Prostate gland (tissue), 2 donors: ENCODE data around the gene SLC6A20. TPM values are rescaled to one million over a fixed set of nuclear protein-coding genes. Genes with fewer than 3 reads are reported as not detected.

ENCODE experiments used
- DNase-seq: peaks from one replicate; pipeline ENCODE4 v3.0.0-alpha.2; 2019; ENCODE audit warnings: low spot score
- H3K27ac ChIP-seq, 2 donors: fragments of 200-600 bp; sonication (generic); 2 replicates each; pipeline ENCODE4 v1.5.1; 2017 to 2019
- H3K27me3 ChIP-seq: fragments of 200-600 bp; sonication (generic); replicated peaks from 2 replicates; pipeline ENCODE4 v1.5.1; 2019; ENCODE audit not compliant: insufficient read depth
- H3K36me3 ChIP-seq, 2 donors: fragments of 200-600 bp; sonication (generic); 1 replicate in 1 of 2; 2 replicates in 1 of 2; pipeline versions ENCODE4 v1.5.1 to v1.8.1; 2017 to 2019
- H3K4me1 ChIP-seq: fragments of 200-600 bp; sonication (generic); replicated peaks from 2 replicates; pipeline ENCODE4 v1.5.1; 2019
- H3K4me3 ChIP-seq, 2 donors: fragments of 200-600 bp; sonication (generic); 2 replicates each; pipeline ENCODE4 v1.5.1; 2017 to 2019
- H3K9me3 ChIP-seq: fragments of 200-600 bp; sonication (generic); 2 replicates; pipeline ENCODE4 v1.5.1; 2017
- POLR2A ChIP-seq: fragments of 450-650 bp; IDR thresholded peaks from one replicate; pipeline ENCODE4 v1.6.1; 2016; ENCODE audit warnings: antibody characterized with exemption, mild to moderate bottlenecking
- POLR2AphosphoS5 ChIP-seq: sonication (generic); formaldehyde crosslinking; IDR thresholded peaks from one replicate; pipeline ENCODE4 v1.6.1; 2017; ENCODE audit warnings: antibody characterized with exemption
- WGBS: methylation state at CpG from one replicate; pipeline ENCODE4 v1.1.5; 2018; 5-methylcytosine and 5-hydroxymethylcytosine counted together
- intact Hi-C: fragments of 100-400 bp; cut with DNase I; formaldehyde crosslinking; loops from one replicate; pipeline ENCODE4 v1.14.2; 2022
- total RNA-seq, 2 donors: library from RNA; depleted of rRNA; stranded (reverse); fragments of >200 nt; gene quantifications; one replicate each; pipeline ENCODE4 v1.1.0, GENCODE V29; 2016
- TF ChIP-seq, protein P1 (sequence below), 4 experiments: fragments of 200-600 bp in 2 of 4; fragments of 450-650 bp in 2 of 4; sonication (generic) in 2 of 4; IDR thresholded peaks; 1 replicate in 3 of 4; 2 replicates in 1 of 4; pipeline ENCODE4 v1.5.1; 2016 to 2019; ENCODE audit warnings: antibody characterized with exemption in 4 of 4, mild to moderate bottlenecking in 2 of 4, moderate library complexity in 2 of 4

The SLC6A20 gene
- total RNA-seq, 2 donors from 2014 or later, result 1.6 TPM; not detected in 1

DNA sequence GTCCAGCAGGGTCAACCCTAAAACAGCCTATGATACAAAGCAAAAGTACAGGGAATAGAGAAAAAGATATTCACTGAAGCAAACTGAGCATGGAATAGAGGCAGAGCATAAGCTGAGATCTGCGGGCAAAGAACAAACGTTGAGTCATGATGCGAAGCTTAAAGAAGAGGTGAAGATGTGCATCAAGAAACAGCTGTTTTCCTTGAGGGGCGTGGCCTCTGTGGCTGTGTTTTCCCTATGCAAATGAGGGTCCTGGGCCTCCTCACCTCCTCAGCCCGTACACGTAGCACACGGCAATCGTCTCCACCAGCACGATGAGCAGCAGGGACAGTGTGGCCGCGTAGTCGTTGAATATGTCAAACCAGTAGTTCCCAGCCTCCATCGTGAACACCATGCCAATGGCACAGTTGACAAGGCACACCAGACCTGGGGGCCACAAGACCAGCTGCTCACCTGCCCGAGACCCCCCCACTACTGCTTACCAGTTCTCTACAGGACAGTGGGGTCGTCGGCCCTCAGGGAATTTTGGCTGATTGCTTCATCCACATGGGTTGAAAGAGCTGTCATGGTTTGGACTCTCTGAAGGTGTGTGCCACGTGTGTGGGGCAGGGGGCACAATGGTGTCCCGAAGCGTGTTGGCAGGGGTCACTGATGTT is 33.6 kb downstream of the SLC6A20 start:
- DNase-seq, result no peak
- no peaks in the 10 kb centered on the region for H3K36me3 ChIP-seq
- no peak overlapping the region for H3K4me3 ChIP-seq
- H3K27me3 ChIP-seq, result no peaks in the 10 kb centered on the region
- TF ChIP-seq POLR2AphosphoS5 (no peak), POLR2A (no peak)
- TF ChIP-seq, protein P1, sequence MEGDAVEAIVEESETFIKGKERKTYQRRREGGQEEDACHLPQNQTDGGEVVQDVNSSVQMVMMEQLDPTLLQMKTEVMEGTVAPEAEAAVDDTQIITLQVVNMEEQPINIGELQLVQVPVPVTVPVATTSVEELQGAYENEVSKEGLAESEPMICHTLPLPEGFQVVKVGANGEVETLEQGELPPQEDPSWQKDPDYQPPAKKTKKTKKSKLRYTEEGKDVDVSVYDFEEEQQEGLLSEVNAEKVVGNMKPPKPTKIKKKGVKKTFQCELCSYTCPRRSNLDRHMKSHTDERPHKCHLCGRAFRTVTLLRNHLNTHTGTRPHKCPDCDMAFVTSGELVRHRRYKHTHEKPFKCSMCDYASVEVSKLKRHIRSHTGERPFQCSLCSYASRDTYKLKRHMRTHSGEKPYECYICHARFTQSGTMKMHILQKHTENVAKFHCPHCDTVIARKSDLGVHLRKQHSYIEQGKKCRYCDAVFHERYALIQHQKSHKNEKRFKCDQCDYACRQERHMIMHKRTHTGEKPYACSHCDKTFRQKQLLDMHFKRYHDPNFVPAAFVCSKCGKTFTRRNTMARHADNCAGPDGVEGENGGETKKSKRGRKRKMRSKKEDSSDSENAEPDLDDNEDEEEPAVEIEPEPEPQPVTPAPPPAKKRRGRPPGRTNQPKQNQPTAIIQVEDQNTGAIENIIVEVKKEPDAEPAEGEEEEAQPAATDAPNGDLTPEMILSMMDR (IDR thresholded peaks at IDR 0.05), result no peak
- H3K27ac ChIP-seq, result no peak overlapping the region
- no peaks in the 10 kb centered on the region for H3K4me1 ChIP-seq
- intact Hi-C loops, result loop anchor here (5.0 kb wide), 3 partner anchors 145 to 320 kb away; no protein-coding TSS in a partner anchor
- 89% methylated on average over 18 of the region's 19 CpGs for WGBS
- no peaks in the 10 kb centered on the region for H3K9me3 ChIP-seq

GRCh38 chr3:45761831-45762230 is 34.5 kb downstream of the SLC6A20 start:
- Histone ChIP-seq H3K4me3 (no peak overlapping the region), H3K9me3 (no peaks in the 10 kb centered on the region), H3K27ac (no peak overlapping the region), H3K27me3 (no peaks in the 10 kb centered on the region), H3K4me1 (no peaks in the 10 kb centered on the region), H3K36me3 (no peaks in the 10 kb centered on the region)
- WGBS, result 88% methylated on average over 10 of the region's 10 CpGs
- intact Hi-C loops, result loop anchor here (5.0 kb wide), 3 partner anchors 145 to 320 kb away; no protein-coding TSS in a partner anchor
- TF ChIP-seq, protein P1 (IDR thresholded peaks at IDR 0.05), result no peak
- no peak for DNase-seq

DNA sequence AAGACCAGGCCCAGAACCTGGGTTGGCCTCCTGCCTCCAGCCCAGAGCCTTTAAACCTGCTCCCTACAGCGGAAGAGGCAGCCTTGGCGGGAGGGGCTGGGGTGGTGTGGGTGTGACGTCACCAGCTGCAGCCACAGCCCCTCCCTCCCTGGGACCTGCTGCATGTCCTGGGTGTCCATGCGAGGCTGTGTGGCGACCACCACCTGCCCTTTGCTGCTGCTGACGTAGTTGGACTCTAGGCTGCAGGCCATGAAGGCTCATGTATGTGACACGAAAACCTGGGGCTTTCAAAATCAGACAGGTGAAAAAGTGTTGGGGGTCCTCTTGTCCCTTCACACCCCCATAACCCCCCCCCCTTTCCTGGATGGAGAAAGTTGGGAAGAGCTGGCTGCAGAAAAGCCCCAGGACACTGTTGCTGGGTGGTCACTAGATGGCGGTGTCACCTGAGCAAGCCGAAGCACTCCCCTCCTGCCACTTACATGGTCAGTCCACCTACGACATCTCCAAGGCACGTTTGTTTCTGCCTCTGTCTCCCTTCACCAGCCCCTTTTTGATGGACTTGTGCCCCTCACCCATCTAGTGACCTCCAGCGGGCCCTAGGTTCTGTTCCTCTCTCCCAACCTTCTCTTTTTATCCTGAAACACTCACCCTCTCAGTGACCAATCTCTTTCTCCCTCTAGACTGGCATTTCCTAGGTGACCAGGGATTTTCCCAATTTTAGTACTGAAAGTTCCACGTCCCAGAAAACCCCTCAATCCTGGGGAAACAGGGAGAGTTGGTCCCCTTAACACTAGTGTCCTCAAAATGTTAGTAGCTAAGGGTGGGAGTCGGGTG is 35.2 kb downstream of the SLC6A20 start:
- WGBS, result 38% methylated on average over 14 of the region's 14 CpGs

GRCh38 chr3:45759851-45760250 is 36.5 kb downstream of the SLC6A20 start:
- Histone ChIP-seq H3K4me3 (no peak overlapping the region), H3K4me1 (no peaks in the 10 kb centered on the region), H3K36me3 (no peaks in the 10 kb centered on the region), H3K27ac (no peak overlapping the region), H3K9me3 (no peaks in the 10 kb centered on the region), H3K27me3 (no peaks in the 10 kb centered on the region)
- TF ChIP-seq POLR2AphosphoS5 (no peak), POLR2A (no peak)
- TF ChIP-seq, protein P1 (IDR thresholded peaks at IDR 0.05), result no peak
- WGBS, result 86% methylated on average over 12 of the region's 12 CpGs
- intact Hi-C loops, result loop anchor here (5.0 kb wide), 3 partner anchors 147 to 322 kb away; no protein-coding TSS in a partner anchor
- no peak for DNase-seq

More for the DNA sequence above, 35.2 kb downstream of the SLC6A20 start:
- TF ChIP-seq POLR2A (no peak), POLR2AphosphoS5 (no peak)
- TF ChIP-seq, protein P1 (IDR thresholded peaks at IDR 0.05), result peak; percentile 31 to 77 (median 64)
- no peaks in the 10 kb centered on the region for H3K36me3 ChIP-seq
- H3K4me1 ChIP-seq, result no peaks in the 10 kb centered on the region
- no peak overlapping the region for H3K27ac ChIP-seq
- H3K4me3 ChIP-seq, result no peak overlapping the region
- intact Hi-C loops, result loop anchor here (5.0 kb wide), 3 partner anchors 146 to 321 kb away; no protein-coding TSS in a partner anchor
- H3K27me3 ChIP-seq, result no peaks in the 10 kb centered on the region
- H3K9me3 ChIP-seq, result no peaks in the 10 kb centered on the region
- peak; percentile 37 for DNase-seq
